Kidney epithelial cell (primary cell): ENCODE data around the gene GORAB. TPM values are rescaled to one million over a fixed set of nuclear protein-coding genes. Genes with fewer than 3 reads are reported as not detected.

Experiments
- DNase-seq: peaks from one replicate; pipeline ENCODE4 v3.0.0-alpha.2; 2010; ENCODE audit warnings: low read depth
- H3K27me3 ChIP-seq: 2 replicates; pipeline ENCODE4 v1.6.0; 2011; ENCODE audit warnings: low read length; ENCODE audit not compliant: control insufficient read depth, insufficient read depth
- H3K36me3 ChIP-seq: 2 replicates; pipeline ENCODE4 v1.5.1; 2011; ENCODE audit warnings: low read length; ENCODE audit not compliant: control insufficient read depth, insufficient read depth
- H3K4me3 ChIP-seq: 2 replicates; pipeline ENCODE4 v1.5.1; 2011; ENCODE audit warnings: low read depth, mild to moderate bottlenecking, control low read depth, low read length
- CTCF ChIP-seq: IDR thresholded peaks from 2 replicates; pipeline ENCODE4 v1.5.1; 2011; ENCODE audit warnings: mild to moderate bottlenecking, moderate library complexity, low read length, control low read depth, inconsistent platforms; ENCODE audit not compliant: insufficient read depth, poor library complexity, severe bottlenecking
- total RNA-seq: library from RNA; depleted of rRNA; stranded (reverse); fragments of >200 nt; gene quantifications from 2 replicates; pipeline ENCODE4 v1.2.3, GENCODE V29; 2015

The GORAB gene
- total RNA-seq, 1 donor from 2014 or later = 10.5 TPM

- no peaks in the 10 kb centered on the region for H3K27me3 ChIP-seq
- H3K4me3 ChIP-seq = peak overlapping the region; percentile 50
- no peaks in the 10 kb centered on the region for H3K36me3 ChIP-seq
- no peak for TF ChIP-seq CTCF
- DNase-seq = no peak
Measured at GRCh38 chr1:170533298-170533697, 1.3 kb downstream of the GORAB start.

GRCh38 chr1:170534626-170535147, 2.7 kb downstream of the GORAB start:
- no peaks in the 10 kb centered on the region for H3K27me3 ChIP-seq
- TF ChIP-seq CTCF = no peak
- no peaks in the 10 kb centered on the region for H3K36me3 ChIP-seq
- no peak for DNase-seq
- H3K4me3 ChIP-seq = no peak overlapping the region

GRCh38 chr1:170535418-170535817, 3.5 kb downstream of the GORAB start:
- DNase-seq = no peak
- Histone ChIP-seq H3K27me3 (no peaks in the 10 kb centered on the region), H3K4me3 (no peak overlapping the region), H3K36me3 (no peaks in the 10 kb centered on the region)
- TF ChIP-seq CTCF = no peak

GRCh38 chr1:170536924-170537551, 5.1 kb downstream of the GORAB start:
- no peak overlapping the region for H3K4me3 ChIP-seq
- H3K36me3 ChIP-seq = no peaks in the 10 kb centered on the region
- DNase-seq = no peak
- no peaks in the 10 kb centered on the region for H3K27me3 ChIP-seq
- no peak for TF ChIP-seq CTCF

- DNase-seq = no peak
- no peaks in the 10 kb centered on the region for H3K36me3 ChIP-seq
- H3K4me3 ChIP-seq = no peak overlapping the region
Measured at GRCh38 chr1:170537798-170538503, 6.0 kb downstream of the GORAB start.

More at GRCh38 chr1:170537798-170538503, 6.0 kb downstream of the GORAB start:
- H3K27me3 ChIP-seq = no peaks in the 10 kb centered on the region
- no peak for TF ChIP-seq CTCF
